ENCODE results near the gene VSX1. TPM values are rescaled to one million over a fixed set of nuclear protein-coding genes. Genes with fewer than 3 reads are reported as not detected.

VSX1 gene
- total and polyA plus RNA-seq, 2 donors (not counting 1 experiment from before 2014, with no cell fraction given): not detected

DNA sequence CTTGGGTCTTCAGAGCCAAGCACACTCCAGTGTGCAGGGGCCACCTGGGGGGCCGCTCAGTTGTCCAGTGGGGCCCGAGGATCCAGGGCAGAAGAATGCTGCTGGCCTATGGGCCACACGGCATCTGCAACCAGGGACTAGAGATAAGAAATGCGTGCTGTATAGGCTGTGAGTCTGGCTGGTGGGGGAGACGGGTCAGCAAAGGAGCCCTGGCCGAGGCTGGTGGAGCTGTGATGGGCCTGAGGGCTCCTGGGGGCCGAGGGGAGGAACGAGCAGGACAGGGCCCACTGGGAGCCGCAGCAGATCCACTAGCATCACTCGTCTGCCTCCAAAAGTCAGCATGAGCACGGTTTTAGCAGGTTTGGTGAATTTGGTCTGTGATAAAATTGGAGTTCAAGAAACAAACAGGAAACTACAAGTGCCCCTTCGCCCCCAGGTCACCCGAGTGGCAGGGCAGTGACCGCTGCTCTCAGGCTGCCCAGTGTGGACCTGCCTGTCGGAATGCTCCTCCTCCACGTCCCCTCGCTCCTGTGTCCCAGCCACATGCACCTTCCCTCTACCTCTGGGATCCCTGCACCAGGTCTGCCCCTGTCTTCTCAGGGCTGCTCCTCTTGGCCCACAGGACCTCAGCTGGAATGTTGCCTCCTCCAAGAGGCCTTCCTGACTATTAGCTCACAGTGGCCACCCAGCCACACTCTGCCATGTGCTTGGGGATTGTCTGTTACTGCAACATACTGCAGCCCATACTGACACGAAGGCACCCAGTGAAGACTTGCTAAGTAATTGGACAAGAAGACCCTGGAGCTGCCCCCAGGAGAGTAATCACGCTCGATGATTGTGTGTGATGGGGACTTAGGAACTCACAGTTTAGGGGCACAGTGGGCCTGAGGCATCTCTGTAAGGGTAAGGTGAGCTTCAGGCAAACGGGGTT lies 34.9 kb downstream of the VSX1 start:
- H2AFZ ChIP-seq (ENCODE audit: low read length): no peak overlapping the region
- H4K20me1 ChIP-seq (ENCODE audit: control insufficient read depth, extremely low read depth, insufficient read depth, low read length): no peaks in the 10 kb centered on the region
- H3K27ac ChIP-seq (ENCODE audit: insufficient read depth, low read length): no peak overlapping the region
- no peak overlapping the region for H3K4me2 ChIP-seq (ENCODE audit: extremely low read depth, insufficient read depth, low read length)
- no peak overlapping the region for H3K9ac ChIP-seq (ENCODE audit: insufficient read depth, low read length)
- H3K27me3 ChIP-seq (ENCODE audit: control insufficient read depth, insufficient read depth, low read length): peaks cover 25% of the 10 kb centered on the region
- H3K9me3 ChIP-seq (ENCODE audit: control insufficient read depth, insufficient read depth, low read depth, low read length): no peaks in the 10 kb centered on the region
- H3K36me3 ChIP-seq (ENCODE audit: control insufficient read depth, insufficient read depth, low read length): no peaks in the 10 kb centered on the region
- no peaks in the 10 kb centered on the region for H3K79me2 ChIP-seq (ENCODE audit: control insufficient read depth, insufficient read depth, low read length)
- no peaks in the 10 kb centered on the region for H3K4me1 ChIP-seq (ENCODE audit: control insufficient read depth, extremely low read depth, insufficient read depth, low read length)
- no peak for TF ChIP-seq EZH2 (IDR thresholded peaks at IDR 0.05; ENCODE audit: low read length, missing control alignments)
- TF ChIP-seq, protein P1, sequence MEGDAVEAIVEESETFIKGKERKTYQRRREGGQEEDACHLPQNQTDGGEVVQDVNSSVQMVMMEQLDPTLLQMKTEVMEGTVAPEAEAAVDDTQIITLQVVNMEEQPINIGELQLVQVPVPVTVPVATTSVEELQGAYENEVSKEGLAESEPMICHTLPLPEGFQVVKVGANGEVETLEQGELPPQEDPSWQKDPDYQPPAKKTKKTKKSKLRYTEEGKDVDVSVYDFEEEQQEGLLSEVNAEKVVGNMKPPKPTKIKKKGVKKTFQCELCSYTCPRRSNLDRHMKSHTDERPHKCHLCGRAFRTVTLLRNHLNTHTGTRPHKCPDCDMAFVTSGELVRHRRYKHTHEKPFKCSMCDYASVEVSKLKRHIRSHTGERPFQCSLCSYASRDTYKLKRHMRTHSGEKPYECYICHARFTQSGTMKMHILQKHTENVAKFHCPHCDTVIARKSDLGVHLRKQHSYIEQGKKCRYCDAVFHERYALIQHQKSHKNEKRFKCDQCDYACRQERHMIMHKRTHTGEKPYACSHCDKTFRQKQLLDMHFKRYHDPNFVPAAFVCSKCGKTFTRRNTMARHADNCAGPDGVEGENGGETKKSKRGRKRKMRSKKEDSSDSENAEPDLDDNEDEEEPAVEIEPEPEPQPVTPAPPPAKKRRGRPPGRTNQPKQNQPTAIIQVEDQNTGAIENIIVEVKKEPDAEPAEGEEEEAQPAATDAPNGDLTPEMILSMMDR (conservative IDR thresholded peaks at IDR 0.05 in 1 of 2, IDR thresholded peaks at IDR 0.05 in 1 of 2; ENCODE audit: low read depth in 1 of 2, low read length in 2 of 2): no peak
- no peak for DNase-seq (ENCODE audit: low read depth in 2 of 2)
- H3K4me3 ChIP-seq (replicated peaks in 1 of 4; ENCODE audit: control extremely low read depth in 1 of 4, insufficient read depth in 1 of 4, low read depth in 3 of 4, low read length in 4 of 4): no peak overlapping the region

DNA sequence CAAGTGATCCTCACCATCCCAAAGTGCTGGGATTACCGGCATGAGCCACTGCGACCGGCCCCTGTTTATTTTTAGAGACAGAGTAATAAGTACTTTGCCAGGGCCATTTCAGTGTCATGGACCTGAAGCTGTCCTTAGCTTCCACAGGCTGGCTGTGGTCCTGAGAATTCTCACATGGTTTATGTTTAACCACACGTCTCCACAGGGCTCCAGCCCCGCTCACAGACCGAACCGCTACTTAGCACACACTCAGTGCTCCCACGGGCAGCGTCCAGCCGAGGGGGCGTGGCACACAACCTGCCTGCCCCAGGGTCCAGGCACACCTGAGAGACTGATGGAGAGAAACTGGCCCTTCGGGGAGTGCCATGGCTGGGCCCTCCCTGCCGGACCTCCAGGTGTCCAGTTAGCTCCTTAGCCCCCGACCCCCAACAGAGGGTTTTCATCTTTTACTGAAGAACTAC lies 35.7 kb downstream of the VSX1 start:
- Histone ChIP-seq H2AFZ (ENCODE audit: low read length) (no peak overlapping the region), H3K9ac (ENCODE audit: insufficient read depth, low read length) (no peak overlapping the region), H3K36me3 (ENCODE audit: control insufficient read depth, insufficient read depth, low read length) (no peaks in the 10 kb centered on the region), H3K4me2 (ENCODE audit: extremely low read depth, insufficient read depth, low read length) (no peak overlapping the region), H3K4me1 (ENCODE audit: control insufficient read depth, extremely low read depth, insufficient read depth, low read length) (no peaks in the 10 kb centered on the region), H3K4me3 (replicated peaks in 1 of 4; ENCODE audit: control extremely low read depth in 1 of 4, insufficient read depth in 1 of 4, low read depth in 3 of 4, low read length in 4 of 4) (no peak overlapping the region), H3K27me3 (ENCODE audit: control insufficient read depth, insufficient read depth, low read length) (peaks cover 22% of the 10 kb centered on the region), H4K20me1 (ENCODE audit: control insufficient read depth, extremely low read depth, insufficient read depth, low read length) (no peaks in the 10 kb centered on the region), H3K27ac (ENCODE audit: insufficient read depth, low read length) (no peak overlapping the region), H3K79me2 (ENCODE audit: control insufficient read depth, insufficient read depth, low read length) (no peaks in the 10 kb centered on the region), H3K9me3 (ENCODE audit: control insufficient read depth, insufficient read depth, low read depth, low read length) (no peaks in the 10 kb centered on the region)
- no peak for DNase-seq (ENCODE audit: low read depth in 2 of 2)
- no peak for TF ChIP-seq EZH2 (IDR thresholded peaks at IDR 0.05; ENCODE audit: low read length, missing control alignments)
- TF ChIP-seq, protein P1 (conservative IDR thresholded peaks at IDR 0.05 in 1 of 2, IDR thresholded peaks at IDR 0.05 in 1 of 2; ENCODE audit: low read depth in 1 of 2, low read length in 2 of 2): no peak

DNA sequence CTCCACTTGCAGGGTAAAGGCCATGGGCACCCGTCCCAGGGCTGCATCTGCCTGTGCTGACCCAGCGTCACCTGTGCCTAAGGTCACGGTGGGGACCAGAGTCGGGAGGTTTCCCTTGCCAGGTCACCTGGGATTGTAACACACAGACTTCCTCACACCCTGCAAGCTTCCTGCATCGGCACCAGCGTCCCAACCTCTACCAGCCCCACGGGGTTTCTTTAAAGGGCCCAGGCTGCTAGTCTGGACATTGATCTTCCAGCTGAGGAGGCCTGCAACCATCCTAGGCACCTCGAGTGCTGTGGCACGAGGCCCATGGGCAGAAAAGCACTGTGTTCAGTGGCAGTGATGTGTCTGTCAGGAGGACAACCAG lies 36.6 kb downstream of the VSX1 start:
- no peaks in the 10 kb centered on the region for H3K9me3 ChIP-seq (ENCODE audit: control insufficient read depth, insufficient read depth, low read depth, low read length)
- no peak overlapping the region for H3K4me2 ChIP-seq (ENCODE audit: extremely low read depth, insufficient read depth, low read length)
- no peaks in the 10 kb centered on the region for H3K36me3 ChIP-seq (ENCODE audit: control insufficient read depth, insufficient read depth, low read length)
- H3K27me3 ChIP-seq (ENCODE audit: control insufficient read depth, insufficient read depth, low read length): peaks cover 22% of the 10 kb centered on the region
- TF ChIP-seq, protein P1 (conservative IDR thresholded peaks at IDR 0.05 in 1 of 2, IDR thresholded peaks at IDR 0.05 in 1 of 2; ENCODE audit: low read depth in 1 of 2, low read length in 2 of 2): no peak
- no peak for TF ChIP-seq EZH2 (IDR thresholded peaks at IDR 0.05; ENCODE audit: low read length, missing control alignments)
- no peaks in the 10 kb centered on the region for H4K20me1 ChIP-seq (ENCODE audit: control insufficient read depth, extremely low read depth, insufficient read depth, low read length)
- H3K4me3 ChIP-seq (replicated peaks in 1 of 4; ENCODE audit: control extremely low read depth in 1 of 4, insufficient read depth in 1 of 4, low read depth in 3 of 4, low read length in 4 of 4): no peak overlapping the region
- no peak overlapping the region for H3K27ac ChIP-seq (ENCODE audit: insufficient read depth, low read length)
- DNase-seq (ENCODE audit: low read depth in 2 of 2): no peak
- no peak overlapping the region for H2AFZ ChIP-seq (ENCODE audit: low read length)
- H3K4me1 ChIP-seq (ENCODE audit: control insufficient read depth, extremely low read depth, insufficient read depth, low read length): peaks cover under 1% of the 10 kb centered on the region
- no peaks in the 10 kb centered on the region for H3K79me2 ChIP-seq (ENCODE audit: control insufficient read depth, insufficient read depth, low read length)
- no peak overlapping the region for H3K9ac ChIP-seq (ENCODE audit: insufficient read depth, low read length)
